MM.1S (cell line): ENCODE data around the gene NHSL2.

Experiments
- DNase-seq: peaks from one replicate; pipeline ENCODE4 v3.0.0-alpha.2; 2015
- H2AFZ ChIP-seq: fragments of 300-600 bp; sonication (generic); 2 replicates; pipeline ENCODE4 v1.6.0; 2016; ENCODE audit warnings: antibody characterized with exemption, low read length
- H3F3A ChIP-seq: fragments of 300-600 bp; sonication (generic); 2 replicates; pipeline ENCODE4 v1.6.1; 2016; ENCODE audit warnings: mild to moderate bottlenecking, antibody characterized with exemption, low read length, moderate library complexity, mixed read lengths; ENCODE audit not compliant: insufficient read depth
- H3K27ac ChIP-seq: fragments of 300-600 bp; sonication (generic); 2 replicates; pipeline ENCODE4 v1.5.1; 2016; ENCODE audit warnings: mild to moderate bottlenecking, low read length
- H3K27me3 ChIP-seq: fragments of 300-600 bp; sonication (generic); replicated peaks from 2 replicates; pipeline ENCODE4 v1.6.0; 2016; ENCODE audit warnings: low read length; ENCODE audit not compliant: insufficient read depth
- H3K36me3 ChIP-seq: fragments of 300-600 bp; sonication (generic); replicated peaks from 2 replicates; pipeline ENCODE4 v1.6.1; 2016; ENCODE audit warnings: mild to moderate bottlenecking, low read length, mixed read lengths; ENCODE audit not compliant: insufficient read depth
- H3K4me1 ChIP-seq: fragments of 300-600 bp; sonication (generic); 2 replicates; pipeline ENCODE4 v1.6.1; 2016; ENCODE audit warnings: low read length, mixed read lengths
- H3K4me2 ChIP-seq: fragments of 300-600 bp; sonication (generic); 2 replicates; pipeline ENCODE4 v1.6.0; 2016; ENCODE audit warnings: low read depth, low read length
- H3K4me3 ChIP-seq: fragments of 300-600 bp; sonication (generic); 2 replicates; pipeline ENCODE4 v1.5.1; 2016; ENCODE audit warnings: low read length, mixed read lengths
- H3K79me2 ChIP-seq: fragments of 300-600 bp; sonication (generic); 2 replicates; pipeline ENCODE4 v1.6.1; 2016; ENCODE audit warnings: mixed run types, low read length, mixed read lengths
- H3K9ac ChIP-seq: fragments of 300-600 bp; sonication (generic); 2 replicates; pipeline ENCODE4 v1.6.1; 2016; ENCODE audit warnings: low read length, mixed read lengths
- H3K9me2 ChIP-seq: fragments of 300-600 bp; sonication (generic); replicated peaks from 2 replicates; pipeline ENCODE4 v1.6.1; 2016; ENCODE audit warnings: mild to moderate bottlenecking, low read length, mixed read lengths; ENCODE audit not compliant: insufficient read depth
- H3K9me3 ChIP-seq: fragments of 300-600 bp; sonication (generic); replicated peaks from 2 replicates; pipeline ENCODE4 v1.6.1; 2016; ENCODE audit warnings: mild to moderate bottlenecking, low read length, mixed read lengths; ENCODE audit not compliant: insufficient read depth
- H4K20me1 ChIP-seq: fragments of 300-600 bp; sonication (generic); 2 replicates; pipeline ENCODE4 v1.6.1; 2016; ENCODE audit warnings: mild to moderate bottlenecking, low read length, moderate library complexity, mixed read lengths; ENCODE audit not compliant: insufficient read depth
- EZH2 ChIP-seq: fragments of 300-600 bp; sonication (generic); optimal IDR thresholded peaks from 2 replicates; pipeline ENCODE3; 2017; ENCODE audit warnings: low read depth, mild to moderate bottlenecking, antibody characterized with exemption, low read length, mixed read lengths
- EZH2phosphoT487 ChIP-seq: fragments of 300-600 bp; sonication (generic); IDR thresholded peaks from 2 replicates; pipeline ENCODE4 v1.6.1; 2018; ENCODE audit warnings: antibody characterized with exemption, low read length
- TF ChIP-seq, protein P1 (sequence below): fragments of 300-600 bp; sonication (generic); IDR thresholded peaks from 2 replicates; pipeline ENCODE4 v1.5.1; 2016; ENCODE audit warnings: antibody characterized with exemption, low read length, mixed read lengths

Gene NHSL2

DNA sequence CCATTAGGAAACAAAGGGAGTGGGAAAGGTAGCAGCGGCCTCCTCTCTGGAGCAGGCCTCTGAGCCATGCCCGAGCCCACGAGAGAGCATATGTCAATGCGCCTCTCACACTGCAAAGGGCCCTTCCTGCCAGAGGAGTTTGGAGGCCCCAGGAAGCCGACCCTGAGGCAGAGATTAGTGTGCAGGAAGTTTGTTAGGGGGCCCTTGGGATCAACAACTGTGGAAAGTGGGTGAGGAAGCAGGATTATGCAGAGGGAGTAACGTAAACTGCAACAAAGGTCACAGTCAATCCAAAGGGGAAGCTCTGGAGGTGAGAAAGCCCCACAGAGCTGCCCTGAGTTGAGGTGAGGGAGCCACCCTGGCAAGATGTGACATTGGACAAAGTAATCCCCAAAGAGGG is 203.7 kb downstream of the NHSL2 start:
- no peaks in the 10 kb centered on the region for H3K4me1 ChIP-seq
- H3K9me2 ChIP-seq: no peaks in the 10 kb centered on the region
- H2AFZ ChIP-seq: no peak overlapping the region
- H3K9me3 ChIP-seq: no peaks in the 10 kb centered on the region
- H3K4me2 ChIP-seq: no peak overlapping the region
- H3K9ac ChIP-seq: no peak overlapping the region
- no peak overlapping the region for H3K4me3 ChIP-seq
- H3F3A ChIP-seq: no peaks in the 10 kb centered on the region
- H4K20me1 ChIP-seq: no peaks in the 10 kb centered on the region
- no peak overlapping the region for H3K27ac ChIP-seq
- H3K36me3 ChIP-seq: no peaks in the 10 kb centered on the region
- H3K27me3 ChIP-seq: no peaks in the 10 kb centered on the region
- DNase-seq: no peak
- H3K79me2 ChIP-seq: no peaks in the 10 kb centered on the region
- TF ChIP-seq EZH2phosphoT487 (no peak), EZH2 (no peak)
- TF ChIP-seq, protein P1, sequence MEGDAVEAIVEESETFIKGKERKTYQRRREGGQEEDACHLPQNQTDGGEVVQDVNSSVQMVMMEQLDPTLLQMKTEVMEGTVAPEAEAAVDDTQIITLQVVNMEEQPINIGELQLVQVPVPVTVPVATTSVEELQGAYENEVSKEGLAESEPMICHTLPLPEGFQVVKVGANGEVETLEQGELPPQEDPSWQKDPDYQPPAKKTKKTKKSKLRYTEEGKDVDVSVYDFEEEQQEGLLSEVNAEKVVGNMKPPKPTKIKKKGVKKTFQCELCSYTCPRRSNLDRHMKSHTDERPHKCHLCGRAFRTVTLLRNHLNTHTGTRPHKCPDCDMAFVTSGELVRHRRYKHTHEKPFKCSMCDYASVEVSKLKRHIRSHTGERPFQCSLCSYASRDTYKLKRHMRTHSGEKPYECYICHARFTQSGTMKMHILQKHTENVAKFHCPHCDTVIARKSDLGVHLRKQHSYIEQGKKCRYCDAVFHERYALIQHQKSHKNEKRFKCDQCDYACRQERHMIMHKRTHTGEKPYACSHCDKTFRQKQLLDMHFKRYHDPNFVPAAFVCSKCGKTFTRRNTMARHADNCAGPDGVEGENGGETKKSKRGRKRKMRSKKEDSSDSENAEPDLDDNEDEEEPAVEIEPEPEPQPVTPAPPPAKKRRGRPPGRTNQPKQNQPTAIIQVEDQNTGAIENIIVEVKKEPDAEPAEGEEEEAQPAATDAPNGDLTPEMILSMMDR: no peak

DNA sequence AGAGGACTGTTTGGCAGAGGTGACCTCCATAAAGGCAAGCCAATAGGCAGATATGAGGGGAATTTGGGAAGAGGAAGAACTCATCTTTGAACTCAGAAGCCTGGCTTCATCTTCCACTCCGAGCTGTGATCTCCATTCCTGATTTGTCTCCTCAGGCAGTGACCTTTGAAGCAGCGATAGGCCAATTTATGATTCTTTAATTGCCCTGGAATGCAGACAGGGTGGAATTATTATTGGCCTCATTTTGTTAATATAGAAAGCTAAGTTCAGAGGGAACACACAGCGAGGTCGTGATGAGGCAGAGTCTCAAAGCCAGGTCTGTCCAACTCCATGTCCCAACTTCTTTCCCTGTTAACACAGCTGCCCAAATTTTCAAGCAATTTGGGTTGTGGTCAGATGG is 204.2 kb downstream of the NHSL2 start:
- no peaks in the 10 kb centered on the region for H3F3A ChIP-seq
- H3K79me2 ChIP-seq: no peaks in the 10 kb centered on the region
- H3K27ac ChIP-seq: no peak overlapping the region
- no peak overlapping the region for H3K4me3 ChIP-seq
- TF ChIP-seq, protein P1: no peak
- TF ChIP-seq EZH2phosphoT487: no peak
- TF ChIP-seq EZH2: no peak
- H3K36me3 ChIP-seq: no peaks in the 10 kb centered on the region
- no peak overlapping the region for H3K9ac ChIP-seq
- H4K20me1 ChIP-seq: no peaks in the 10 kb centered on the region
- H2AFZ ChIP-seq: no peak overlapping the region
- H3K4me1 ChIP-seq: no peaks in the 10 kb centered on the region
- DNase-seq: no peak
- no peak overlapping the region for H3K4me2 ChIP-seq
- no peaks in the 10 kb centered on the region for H3K27me3 ChIP-seq
- no peaks in the 10 kb centered on the region for H3K9me3 ChIP-seq
- H3K9me2 ChIP-seq: no peaks in the 10 kb centered on the region

DNA sequence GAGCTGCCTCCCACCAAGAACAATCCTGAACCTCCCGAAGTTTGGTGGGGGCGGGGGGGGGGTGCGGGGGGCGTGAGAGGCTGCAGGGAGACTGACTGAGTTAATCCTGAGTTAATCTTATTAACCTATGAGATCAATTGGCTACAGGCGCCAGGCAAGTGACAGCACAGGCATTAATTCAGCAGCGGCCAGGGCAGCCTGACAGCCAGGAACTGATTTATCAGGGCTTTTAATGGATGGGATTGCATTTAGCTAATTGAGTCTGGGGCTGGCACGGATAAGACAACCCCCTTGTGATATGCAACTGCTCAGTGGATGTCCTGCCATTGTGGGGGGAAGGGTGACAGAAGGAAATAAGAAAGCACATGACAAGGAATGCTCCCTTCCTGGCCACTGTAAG is 204.7 kb downstream of the NHSL2 start:
- no peaks in the 10 kb centered on the region for H3K36me3 ChIP-seq
- H3K4me1 ChIP-seq: no peaks in the 10 kb centered on the region
- no peak overlapping the region for H3K27ac ChIP-seq
- no peaks in the 10 kb centered on the region for H4K20me1 ChIP-seq
- H2AFZ ChIP-seq: no peak overlapping the region
- H3K79me2 ChIP-seq: no peaks in the 10 kb centered on the region
- no peaks in the 10 kb centered on the region for H3F3A ChIP-seq
- no peaks in the 10 kb centered on the region for H3K27me3 ChIP-seq
- H3K9ac ChIP-seq: no peak overlapping the region
- H3K9me3 ChIP-seq: no peaks in the 10 kb centered on the region
- no peak overlapping the region for H3K4me3 ChIP-seq
- no peak for DNase-seq
- TF ChIP-seq, protein P1: no peak
- TF ChIP-seq EZH2 (no peak), EZH2phosphoT487 (no peak)
- H3K4me2 ChIP-seq: no peak overlapping the region
- H3K9me2 ChIP-seq: no peaks in the 10 kb centered on the region
